Subcutaneous abdominal adipose tissue (tissue), 5 donors: Measurements from ENCODE around the gene KPNA5.

Source experiments
- H3K27ac ChIP-seq: one replicate; pipeline ENCODE4 v1.7.0; 2013; ENCODE audit warnings: low read depth, mild to moderate bottlenecking, inconsistent platforms, low read length, moderate library complexity
- H3K27me3 ChIP-seq, 5 donors: one replicate each; pipeline ENCODE4 v1.7.0; 2013; ENCODE audit warnings: low read length in 5 of 5, inconsistent platforms in 1 of 5; ENCODE audit not compliant: control insufficient read depth in 5 of 5, insufficient read depth in 4 of 5
- H3K36me3 ChIP-seq, 5 donors: one replicate each; pipeline ENCODE4 v1.7.0; 2013; ENCODE audit warnings: low read length in 5 of 5; ENCODE audit not compliant: control insufficient read depth in 5 of 5, insufficient read depth in 5 of 5
- H3K4me1 ChIP-seq, 5 donors: one replicate each; pipeline ENCODE4 v1.7.0; 2013; ENCODE audit warnings: low read length in 5 of 5, mild to moderate bottlenecking in 3 of 5, moderate library complexity in 1 of 5; ENCODE audit not compliant: control insufficient read depth in 5 of 5, insufficient read depth in 5 of 5
- H3K4me3 ChIP-seq, 5 donors: one replicate each; pipeline ENCODE4 v1.7.0; 2013; ENCODE audit warnings: low read length in 5 of 5, low read depth in 1 of 5
- H3K9ac ChIP-seq, 5 donors: one replicate each; pipeline ENCODE4 v1.7.0; 2013; ENCODE audit warnings: low read length in 5 of 5, mild to moderate bottlenecking in 4 of 5, moderate library complexity in 3 of 5
- H3K9me3 ChIP-seq, 5 donors: one replicate each; pipeline ENCODE4 v1.7.0; 2013; ENCODE audit warnings: low read length in 5 of 5; ENCODE audit not compliant: control insufficient read depth in 5 of 5
- donor health status: healthy.
- donor health status: healthy.
- donor health status: healthy.
- donor health status: healthy.
- donor health status: healthy.

Gene KPNA5

DNA sequence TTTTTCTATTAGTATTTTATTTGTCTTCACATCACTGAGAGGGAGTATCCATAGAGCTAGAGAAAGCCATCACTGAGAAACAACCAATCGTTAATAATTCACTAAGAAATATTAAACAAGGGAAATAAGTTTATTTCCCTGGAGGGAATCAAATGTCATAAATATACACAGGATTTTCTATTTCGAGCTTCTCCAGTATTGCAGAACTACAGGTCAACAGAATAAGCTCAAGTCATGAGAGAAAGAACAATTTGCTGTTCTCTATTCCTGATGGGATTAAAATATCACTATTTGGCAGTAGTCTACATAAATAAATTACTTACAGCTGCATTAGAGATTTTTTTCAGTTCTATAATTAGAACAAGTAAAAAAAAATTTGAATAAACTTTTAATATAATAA, 86.7 kb downstream of the KPNA5 start:
- H3K27me3 ChIP-seq, result peaks cover 4 to 23% (median 14%) of the 10 kb centered on the region in 5 donors
- H3K4me3 ChIP-seq, result no peak overlapping the region
- no peak overlapping the region for H3K9ac ChIP-seq
- H3K36me3 ChIP-seq, result no peaks in the 10 kb centered on the region
- peaks cover 0 to 20% (median 15%) of the 10 kb centered on the region in 5 donors for H3K4me1 ChIP-seq
- no peak overlapping the region for H3K27ac ChIP-seq
- no peaks in the 10 kb centered on the region for H3K9me3 ChIP-seq

DNA sequence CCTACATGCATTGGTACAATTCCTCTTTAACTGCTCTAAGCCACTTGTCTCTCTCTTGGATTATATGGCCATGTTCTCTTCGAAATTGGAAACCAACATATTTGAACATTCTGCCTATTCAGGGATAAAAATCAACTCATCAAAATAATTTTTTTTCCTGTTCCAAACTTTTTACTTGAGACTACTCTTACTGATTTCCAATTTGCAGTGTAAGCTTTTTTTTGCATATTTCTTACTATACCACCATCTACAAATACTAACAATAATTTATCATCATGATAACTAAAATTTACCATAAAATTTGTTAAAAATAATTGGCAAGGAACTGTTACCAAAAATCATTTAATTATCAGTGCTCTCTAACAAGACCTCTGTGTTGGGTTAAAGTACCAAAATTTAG, 91.4 kb downstream of the KPNA5 start:
- no peak overlapping the region for H3K9ac ChIP-seq
- H3K27me3 ChIP-seq, result peaks cover 0 to 3% (median 0%) of the 10 kb centered on the region in 5 donors
- no peak overlapping the region for H3K27ac ChIP-seq
- no peak overlapping the region for H3K4me3 ChIP-seq
- H3K9me3 ChIP-seq, result no peaks in the 10 kb centered on the region
- peaks cover 0 to under 1% (median 0%) of the 10 kb centered on the region in 5 donors for H3K4me1 ChIP-seq
- H3K36me3 ChIP-seq, result no peaks in the 10 kb centered on the region

DNA sequence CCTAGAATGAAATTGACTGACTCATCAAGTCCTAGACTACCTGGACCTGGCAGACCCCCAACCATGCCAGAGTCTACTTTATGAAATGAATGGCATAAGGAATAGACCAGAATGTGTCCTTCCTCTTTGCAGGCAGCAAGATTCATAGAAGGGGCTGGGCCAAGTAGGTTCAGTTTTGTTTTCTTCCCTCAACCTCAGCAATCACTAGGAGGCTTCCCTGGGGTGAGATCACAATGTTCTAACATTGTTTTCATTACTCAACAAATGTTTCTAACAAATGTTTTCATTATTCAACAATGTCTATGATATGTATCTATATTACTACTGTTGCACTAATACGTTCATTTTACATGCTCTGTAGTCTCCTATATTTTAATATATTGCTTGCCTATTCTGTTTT, 92.9 kb downstream of the KPNA5 start:
- Histone ChIP-seq H3K36me3 (no peaks in the 10 kb centered on the region), H3K27ac (no peak overlapping the region), H3K4me1 (no peaks in the 10 kb centered on the region), H3K9me3 (no peaks in the 10 kb centered on the region), H3K9ac (no peak overlapping the region), H3K27me3 (no peaks in the 10 kb centered on the region), H3K4me3 (no peak overlapping the region)

DNA sequence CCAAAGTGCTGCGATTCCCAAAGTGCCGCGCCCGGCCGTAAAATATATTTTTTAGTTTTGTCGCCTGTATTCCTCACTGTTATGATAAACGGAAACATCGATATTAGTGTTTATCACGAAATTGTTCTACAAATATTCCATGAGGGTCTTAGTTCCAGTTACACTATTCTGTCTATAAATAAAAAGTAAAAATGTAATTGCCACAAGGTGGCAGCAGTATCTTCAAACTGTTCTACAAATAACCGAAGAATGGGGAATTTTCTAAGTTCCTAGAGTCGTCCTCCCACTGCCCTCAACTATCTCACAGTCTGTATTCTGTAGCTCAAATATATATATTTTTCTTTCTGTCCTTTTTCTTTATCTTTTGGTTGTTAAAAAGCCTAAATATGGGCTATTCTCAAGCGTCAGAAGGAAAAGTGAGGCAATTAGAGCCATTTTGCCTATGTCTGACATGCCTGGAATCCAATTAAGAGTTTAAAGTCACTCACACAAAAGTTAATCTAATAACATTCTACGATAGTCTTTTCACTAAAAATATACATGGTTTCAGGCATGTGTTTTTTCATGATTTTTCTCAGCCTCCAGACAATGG, 98.7 kb downstream of the KPNA5 start:
- H3K9me3 ChIP-seq, result no peaks in the 10 kb centered on the region
- H3K27me3 ChIP-seq, result no peaks in the 10 kb centered on the region
- H3K4me3 ChIP-seq, result peak overlapping the region in 1 of 5 donors; percentile 22
- no peak overlapping the region for H3K9ac ChIP-seq
- no peak overlapping the region for H3K27ac ChIP-seq
- H3K4me1 ChIP-seq, result no peaks in the 10 kb centered on the region
- H3K36me3 ChIP-seq, result no peaks in the 10 kb centered on the region

DNA sequence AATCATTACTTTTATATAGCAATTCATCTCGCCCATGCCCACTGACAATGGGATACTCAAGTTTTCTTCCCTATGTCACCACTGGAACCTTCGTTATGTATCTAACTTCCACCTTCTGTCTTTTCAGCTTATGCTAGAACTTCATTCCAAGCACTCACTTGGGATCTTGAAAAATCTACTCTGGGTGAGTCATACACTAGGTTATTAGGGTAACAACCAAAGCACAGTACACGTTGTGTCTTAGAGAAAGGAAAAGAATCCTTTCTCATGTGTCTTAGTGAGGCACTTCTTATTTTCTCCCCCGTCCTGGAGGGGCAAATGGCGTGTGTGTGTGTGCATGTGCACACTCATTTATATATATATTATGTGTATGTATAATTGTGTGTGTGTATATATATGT, 102.8 kb downstream of the KPNA5 start:
- no peak overlapping the region for H3K4me3 ChIP-seq
- H3K9me3 ChIP-seq, result no peaks in the 10 kb centered on the region
- H3K27ac ChIP-seq, result no peak overlapping the region
- no peaks in the 10 kb centered on the region for H3K4me1 ChIP-seq
- no peaks in the 10 kb centered on the region for H3K36me3 ChIP-seq
- no peak overlapping the region for H3K9ac ChIP-seq
- no peaks in the 10 kb centered on the region for H3K27me3 ChIP-seq
